ENCODE measurements around the gene GDPD5. TPM values are rescaled to one million over a fixed set of nuclear protein-coding genes. Genes with fewer than 3 reads are reported as not detected.
A peak's percentile ranks its signal among the peaks of the same experiment; 100 is the strongest.

The GDPD5 gene
- total and polyA plus RNA-seq, 9 of the 15 experiments (the other 6 are each of a cell fraction or from before 2014, with no cell fraction given) = 0.32 to 27.3 (median 8.0) TPM

DNA sequence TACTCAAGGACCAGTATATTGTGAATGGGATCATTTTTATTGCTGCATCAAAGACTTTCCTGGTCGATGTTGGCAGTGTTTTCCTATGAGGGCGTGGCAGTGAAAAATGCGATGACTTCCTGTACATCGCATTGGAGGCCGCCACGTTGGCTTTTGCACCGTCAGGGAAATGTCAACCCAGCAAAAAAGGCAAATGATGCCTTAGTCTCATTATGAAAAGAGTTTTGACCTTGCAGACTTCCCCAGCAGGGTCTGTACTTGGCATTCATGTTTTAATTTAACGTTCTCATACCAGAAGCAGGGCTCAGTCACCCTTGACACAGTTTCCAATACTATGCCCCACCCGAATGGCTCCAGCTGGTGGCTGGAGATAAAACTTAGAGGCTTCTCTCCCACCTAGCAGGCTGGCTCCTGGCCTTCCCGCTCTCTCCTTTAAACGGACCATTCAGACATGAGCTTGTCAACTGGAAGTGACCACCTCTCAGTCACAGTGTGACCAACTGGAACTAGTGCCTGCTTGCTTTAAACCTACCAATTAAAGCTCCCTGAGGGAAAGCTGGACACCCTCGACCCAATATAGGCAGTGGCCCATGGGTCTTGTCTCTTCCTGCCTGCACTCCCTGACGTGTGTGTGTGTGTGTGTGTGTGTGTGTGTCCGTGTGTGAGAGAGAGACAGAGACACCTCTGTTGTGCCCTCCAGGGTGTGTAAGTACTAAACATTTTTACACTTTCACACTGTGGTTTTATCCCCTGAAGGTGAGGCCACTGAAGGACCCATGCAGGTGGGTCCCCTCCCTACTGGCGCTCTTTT is 8.7 kb upstream of the GDPD5 start (continued):
- TF ChIP-seq MGA (IDR thresholded peaks at IDR 0.05) (peak; percentile 92), ZSCAN29 (IDR thresholded peaks at IDR 0.05) (no peak), RBM39 (optimal IDR thresholded peaks at IDR 0.05; ENCODE audit: low read depth, low read length) (no peak), NR2F6 (CRISPR knock-in tag; IDR thresholded peaks at IDR 0.05) (no peak), ETV6 (IDR thresholded peaks at IDR 0.05; ENCODE audit: borderline replicate concordance in 1 of 2, low read depth in 2 of 2, low read length in 1 of 2) (no peak), ETV6 (CRISPR knock-in tag; IDR thresholded peaks at IDR 0.05; ENCODE audit: borderline replicate concordance) (no peak), ELF2 (CRISPR knock-in tag; IDR thresholded peaks at IDR 0.05) (no peak)
- TF ChIP-seq, protein P1, sequence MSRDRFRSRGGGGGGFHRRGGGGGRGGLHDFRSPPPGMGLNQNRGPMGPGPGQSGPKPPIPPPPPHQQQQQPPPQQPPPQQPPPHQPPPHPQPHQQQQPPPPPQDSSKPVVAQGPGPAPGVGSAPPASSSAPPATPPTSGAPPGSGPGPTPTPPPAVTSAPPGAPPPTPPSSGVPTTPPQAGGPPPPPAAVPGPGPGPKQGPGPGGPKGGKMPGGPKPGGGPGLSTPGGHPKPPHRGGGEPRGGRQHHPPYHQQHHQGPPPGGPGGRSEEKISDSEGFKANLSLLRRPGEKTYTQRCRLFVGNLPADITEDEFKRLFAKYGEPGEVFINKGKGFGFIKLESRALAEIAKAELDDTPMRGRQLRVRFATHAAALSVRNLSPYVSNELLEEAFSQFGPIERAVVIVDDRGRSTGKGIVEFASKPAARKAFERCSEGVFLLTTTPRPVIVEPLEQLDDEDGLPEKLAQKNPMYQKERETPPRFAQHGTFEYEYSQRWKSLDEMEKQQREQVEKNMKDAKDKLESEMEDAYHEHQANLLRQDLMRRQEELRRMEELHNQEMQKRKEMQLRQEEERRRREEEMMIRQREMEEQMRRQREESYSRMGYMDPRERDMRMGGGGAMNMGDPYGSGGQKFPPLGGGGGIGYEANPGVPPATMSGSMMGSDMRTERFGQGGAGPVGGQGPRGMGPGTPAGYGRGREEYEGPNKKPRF (IDR thresholded peaks at IDR 0.05; ENCODE audit: low read depth, low read length) = no peak
- TF ChIP-seq, protein P2, sequence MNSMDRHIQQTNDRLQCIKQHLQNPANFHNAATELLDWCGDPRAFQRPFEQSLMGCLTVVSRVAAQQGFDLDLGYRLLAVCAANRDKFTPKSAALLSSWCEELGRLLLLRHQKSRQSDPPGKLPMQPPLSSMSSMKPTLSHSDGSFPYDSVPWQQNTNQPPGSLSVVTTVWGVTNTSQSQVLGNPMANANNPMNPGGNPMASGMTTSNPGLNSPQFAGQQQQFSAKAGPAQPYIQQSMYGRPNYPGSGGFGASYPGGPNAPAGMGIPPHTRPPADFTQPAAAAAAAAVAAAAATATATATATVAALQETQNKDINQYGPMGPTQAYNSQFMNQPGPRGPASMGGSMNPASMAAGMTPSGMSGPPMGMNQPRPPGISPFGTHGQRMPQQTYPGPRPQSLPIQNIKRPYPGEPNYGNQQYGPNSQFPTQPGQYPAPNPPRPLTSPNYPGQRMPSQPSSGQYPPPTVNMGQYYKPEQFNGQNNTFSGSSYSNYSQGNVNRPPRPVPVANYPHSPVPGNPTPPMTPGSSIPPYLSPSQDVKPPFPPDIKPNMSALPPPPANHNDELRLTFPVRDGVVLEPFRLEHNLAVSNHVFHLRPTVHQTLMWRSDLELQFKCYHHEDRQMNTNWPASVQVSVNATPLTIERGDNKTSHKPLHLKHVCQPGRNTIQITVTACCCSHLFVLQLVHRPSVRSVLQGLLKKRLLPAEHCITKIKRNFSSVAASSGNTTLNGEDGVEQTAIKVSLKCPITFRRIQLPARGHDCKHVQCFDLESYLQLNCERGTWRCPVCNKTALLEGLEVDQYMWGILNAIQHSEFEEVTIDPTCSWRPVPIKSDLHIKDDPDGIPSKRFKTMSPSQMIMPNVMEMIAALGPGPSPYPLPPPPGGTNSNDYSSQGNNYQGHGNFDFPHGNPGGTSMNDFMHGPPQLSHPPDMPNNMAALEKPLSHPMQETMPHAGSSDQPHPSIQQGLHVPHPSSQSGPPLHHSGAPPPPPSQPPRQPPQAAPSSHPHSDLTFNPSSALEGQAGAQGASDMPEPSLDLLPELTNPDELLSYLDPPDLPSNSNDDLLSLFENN (IDR thresholded peaks at IDR 0.05; ENCODE audit: low read depth in 2 of 2, low read length in 2 of 2) = peak in 1 of 2 experiments; percentile 91; a peak in 2 of 4 replicates
